ENCODE results near the gene TYMS. TPM values are rescaled to one million over a fixed set of nuclear protein-coding genes. Genes with fewer than 3 reads are reported as not detected.

Gene TYMS
- total RNA-seq, 1 donor from 2014 or later, result 7.7 TPM

- DNase-seq (ENCODE audit: low read depth in 2 of 2), result no peak
Observed at GRCh38 chr18:710418-711300, 53.2 kb downstream of the TYMS start.

- peak; percentile 34 to 78 for DNase-seq (ENCODE audit: low read depth in 2 of 2)
Observed at GRCh38 chr18:711310-711656, 53.8 kb downstream of the TYMS start.

GRCh38 chr18:711657-712400 lies 54.4 kb downstream of the TYMS start:
- peak; percentile 80 to 82 for DNase-seq (ENCODE audit: low read depth in 2 of 2)

GRCh38 chr18:712401-713134 lies 55.1 kb downstream of the TYMS start, which contains the start of gene ENOSF1:
Gene ENOSF1 (minus strand): TSS chr18:712630. CDS start chr18:712587, 43 bp downstream.
- DNase-seq (ENCODE audit: low read depth in 2 of 2), result peak; percentile 77 to 88

GRCh38 chr18:713135-713490 lies 55.7 kb downstream of the TYMS start:
- no peak for DNase-seq (ENCODE audit: low read depth in 2 of 2)

DNA sequence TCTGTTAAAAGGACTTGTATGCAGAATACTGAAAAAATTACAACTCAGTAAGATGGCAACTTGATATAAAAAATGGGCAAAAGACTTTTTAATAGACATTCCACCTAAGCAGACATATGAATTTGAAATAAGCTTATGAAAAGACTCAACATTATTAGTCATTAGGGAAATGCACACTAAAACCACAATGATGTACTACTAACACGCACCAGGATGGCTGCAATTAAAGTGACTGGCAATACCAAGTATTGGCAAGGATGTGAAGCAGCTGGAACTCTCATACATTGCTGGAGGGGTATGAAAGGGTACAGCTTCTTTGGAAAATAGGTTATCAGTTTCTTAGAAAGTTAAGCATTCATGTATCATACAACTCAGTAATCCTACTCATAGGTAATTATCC lies 58.2 kb downstream of the TYMS start:
- peak in 1 of 2 donors; percentile 79 for DNase-seq (ENCODE audit: low read depth in 2 of 2)

DNA sequence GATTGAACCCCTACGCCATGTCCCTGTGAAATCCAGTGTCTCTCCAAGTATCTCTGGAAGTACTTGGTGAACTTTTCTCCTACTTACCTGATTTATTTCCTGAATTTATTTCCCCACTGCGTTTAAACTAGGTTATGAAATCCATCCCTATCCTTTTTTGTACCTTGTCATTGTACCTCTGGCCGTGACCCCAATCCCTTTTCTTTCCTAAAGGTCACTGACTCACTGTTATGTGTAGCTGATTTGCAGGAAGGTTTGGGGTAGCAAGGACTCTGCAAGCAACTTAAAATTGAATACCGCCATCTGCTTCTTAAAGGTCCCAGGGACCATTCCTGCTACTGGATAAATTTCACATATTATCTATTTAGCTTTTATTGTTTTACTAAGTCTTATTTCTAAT lies 59.5 kb downstream of the TYMS start:
- DNase-seq (ENCODE audit: low read depth in 2 of 2), result no peak

Other genes starting within 250 kb of the TYMS start
- gene COLEC12, start 157.0 kb upstream of the TYMS start, total RNA-seq, result 33.8 and 104 TPM in 2 replicates
- not detected in 2 replicates for gene CETN1, start 77.3 kb upstream of the TYMS start, total RNA-seq
- not detected in 2 replicates for gene CLUL1, start 60.7 kb upstream of the TYMS start, total RNA-seq
- 12.5 and 18.3 TPM in 2 replicates for gene ENOSF1, start 55.0 kb downstream of the TYMS start, total RNA-seq
- gene YES1, start 154.6 kb downstream of the TYMS start, total RNA-seq, result 138 and 140 TPM in 2 replicates
- gene ADCYAP1, start 247.2 kb downstream of the TYMS start, total RNA-seq, result not detected in 2 replicates

Measured in lung microvascular endothelial cell (primary cell).